BLaER1 treated with 17β-estradiol and CSF1 and Interleukin-3, amounts not matched to agents 10 nM and 100 nM (cell line): ENCODE measurements around the gene DNALI1.

Experiments
- H3K27ac ChIP-seq, 11 experiments: shearing (Covaris generic); formaldehyde crosslinking; 2 replicates each; pipeline ENCODE4 v1.8.1; 2022
- H3K27me3 ChIP-seq, 11 experiments: shearing (Covaris generic); formaldehyde crosslinking; 2 replicates each; pipeline ENCODE4 v1.8.1; 2022
- H3K36me3 ChIP-seq, 11 experiments: shearing (Covaris generic); formaldehyde crosslinking; 2 replicates each; pipeline ENCODE4 v1.8.1; 2022
- H3K4me1 ChIP-seq, 10 experiments: shearing (Covaris generic); formaldehyde crosslinking; 2 replicates each; pipeline ENCODE4 v1.8.1; 2022
- H3K4me2 ChIP-seq, 11 experiments: shearing (Covaris generic); formaldehyde crosslinking; 2 replicates each; pipeline ENCODE4 v1.8.1; 2022
- H3K4me3 ChIP-seq, 10 experiments: shearing (Covaris generic); formaldehyde crosslinking; 2 replicates each; pipeline ENCODE4 v1.8.1; 2022
- H3K9ac ChIP-seq, 11 experiments: shearing (Covaris generic); formaldehyde crosslinking; 2 replicates each; pipeline ENCODE4 v1.8.1; 2022
- H3K9me3 ChIP-seq, 11 experiments: shearing (Covaris generic); formaldehyde crosslinking; replicated peaks in 1 of 11; 2 replicates each; pipeline ENCODE4 v1.8.1; 2022
- H4K20me1 ChIP-seq, 11 experiments: shearing (Covaris generic); formaldehyde crosslinking; 2 replicates each; pipeline ENCODE4 v1.8.1; 2022
- Cebpa-rat ChIP-seq, 11 experiments: shearing (Covaris generic); IDR thresholded peaks; 2 replicates each; pipeline ENCODE4 v1.8.1; 2022

DNALI1 gene

DNA sequence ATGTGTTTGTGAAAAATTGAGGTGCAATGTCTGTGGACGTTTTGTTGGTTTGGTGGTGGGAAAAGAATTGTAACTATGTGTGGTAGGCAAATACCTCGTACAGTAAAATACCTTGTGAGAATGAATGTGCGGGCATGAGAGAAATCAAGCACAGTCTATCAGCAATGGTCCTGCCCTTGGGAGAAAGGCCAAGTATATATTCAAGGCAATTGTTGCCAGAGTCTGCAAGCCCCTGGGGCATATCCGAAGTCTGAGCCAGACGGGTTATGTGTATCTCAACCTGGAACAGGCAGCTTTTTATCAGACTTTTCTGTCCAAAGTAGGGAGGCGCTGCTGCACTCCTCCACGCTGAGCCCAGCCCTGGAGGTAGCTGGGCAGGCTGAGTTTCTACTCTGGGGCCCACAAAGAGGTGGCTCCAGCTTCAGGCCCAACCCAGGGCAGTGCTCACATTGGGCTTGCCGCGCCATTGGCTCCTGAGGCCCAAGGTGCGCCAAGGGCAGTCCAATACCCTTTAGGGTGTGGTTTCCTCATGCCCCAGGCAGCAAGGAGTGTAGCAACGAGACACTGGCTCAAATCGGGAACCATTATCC lies 48.4 kb downstream of the DNALI1 start:
- Histone ChIP-seq H3K4me2 (no peak overlapping the region), H3K4me3 (no peak overlapping the region), H3K27me3 (no peaks in the 10 kb centered on the region; a peak in 1 of 22 replicates), H4K20me1 (no peaks in the 10 kb centered on the region), H3K9ac (no peak overlapping the region), H3K27ac (no peak overlapping the region), H3K36me3 (no peaks in the 10 kb centered on the region), H3K9me3 (no peaks in the 10 kb centered on the region), H3K4me1 (peaks cover 0 to 17% (median 5%) of the 10 kb centered on the region in 10 experiments; a peak in 12 of 20 replicates)
- TF ChIP-seq Cebpa-rat (IDR thresholded peaks at IDR 0.05): no peak

DNA sequence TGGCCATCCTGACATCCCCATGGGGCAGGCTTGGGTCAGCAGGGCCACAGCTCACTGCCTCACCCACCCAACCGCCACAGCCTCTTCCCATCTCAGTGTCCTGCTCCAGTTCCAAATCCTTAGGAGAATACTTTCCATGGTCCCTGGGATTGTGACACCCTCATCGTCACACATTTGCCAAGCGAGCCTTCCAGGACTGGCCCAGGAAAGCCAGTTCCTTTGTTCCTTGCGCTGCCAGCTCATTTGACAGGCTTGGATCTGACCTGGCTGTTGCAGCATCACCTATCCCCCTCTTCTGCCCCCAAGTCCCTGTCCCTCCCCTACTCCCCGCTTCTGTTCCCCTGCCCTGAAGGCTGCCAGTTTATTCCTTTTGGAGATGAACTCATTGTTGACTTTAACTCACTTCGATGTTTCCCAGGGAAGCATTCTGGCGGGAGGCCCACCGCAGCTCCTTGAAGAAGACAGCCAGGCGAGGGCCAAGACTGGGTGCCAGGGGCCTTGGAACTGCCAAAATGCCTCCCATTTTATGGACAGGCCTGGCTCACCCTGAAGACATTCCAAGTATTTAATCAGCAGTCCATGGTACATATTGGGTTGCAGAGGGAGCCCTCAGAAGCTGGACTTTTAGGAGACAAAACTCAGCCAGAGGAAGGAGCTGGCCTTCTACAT lies 49.2 kb downstream of the DNALI1 start:
- Histone ChIP-seq H3K4me1 (peaks cover 0 to 17% (median 5%) of the 10 kb centered on the region in 10 experiments; a peak in 12 of 20 replicates), H3K36me3 (no peaks in the 10 kb centered on the region), H3K4me3 (no peak overlapping the region), H3K4me2 (peak overlapping the region in 8 of 11 experiments; percentile 4 to 72 (median 39); a peak in 12 of 22 replicates), H4K20me1 (no peaks in the 10 kb centered on the region), H3K9ac (no peak overlapping the region), H3K27me3 (no peaks in the 10 kb centered on the region; a peak in 1 of 22 replicates), H3K27ac (no peak overlapping the region), H3K9me3 (no peaks in the 10 kb centered on the region)
- TF ChIP-seq Cebpa-rat (IDR thresholded peaks at IDR 0.05): no peak

DNA sequence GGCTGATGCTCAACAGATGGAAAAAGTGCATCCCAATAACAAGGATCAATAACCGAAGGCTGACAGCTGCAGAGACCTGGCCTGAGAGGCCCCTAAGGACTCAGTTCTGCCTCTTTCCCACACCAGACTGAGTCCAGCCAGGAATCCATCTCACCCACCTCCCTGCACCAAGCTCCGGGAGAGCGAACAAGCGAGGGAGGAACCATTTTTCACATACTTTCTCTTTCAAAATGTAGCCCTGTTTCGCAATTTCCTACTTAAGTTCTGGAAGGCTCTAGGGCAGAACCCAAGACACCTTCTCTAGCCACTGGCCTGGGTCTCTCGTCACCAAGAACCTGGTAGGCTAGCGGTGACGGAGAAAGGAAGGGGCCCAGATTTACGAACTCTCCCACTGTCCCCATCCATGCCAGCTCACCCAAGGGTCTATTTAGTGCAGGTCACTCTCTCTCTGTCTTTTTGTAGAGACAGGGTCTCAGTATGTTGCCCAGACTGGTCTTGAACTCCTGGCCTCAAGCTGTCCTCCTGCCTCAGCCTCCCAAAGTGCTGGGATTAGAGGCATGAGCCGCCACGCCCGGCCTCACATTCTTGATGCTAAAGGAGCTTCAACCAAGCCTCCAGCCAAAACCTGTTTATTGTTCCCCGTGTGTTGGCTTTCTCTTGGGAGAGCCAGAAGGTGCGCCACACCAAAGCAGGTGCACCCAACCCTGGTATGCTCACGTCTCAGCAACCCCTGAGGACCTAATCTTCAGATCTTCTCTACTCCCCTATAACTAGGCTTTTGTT lies 49.9 kb downstream of the DNALI1 start:
- no peak overlapping the region for H3K27ac ChIP-seq
- H3K9ac ChIP-seq: no peak overlapping the region
- no peaks in the 10 kb centered on the region for H4K20me1 ChIP-seq
- H3K27me3 ChIP-seq: no peaks in the 10 kb centered on the region; a peak in 1 of 22 replicates
- H3K36me3 ChIP-seq: no peaks in the 10 kb centered on the region
- no peak overlapping the region for H3K4me3 ChIP-seq
- H3K4me2 ChIP-seq: peak overlapping the region in 8 of 11 experiments; percentile 4 to 72 (median 39); a peak in 12 of 22 replicates
- H3K9me3 ChIP-seq: no peaks in the 10 kb centered on the region
- peak in 9 of 11 experiments; percentile 22 to 78 (median 71); a peak in 13 of 22 replicates for TF ChIP-seq Cebpa-rat (IDR thresholded peaks at IDR 0.05)
- peaks cover 0 to 17% (median 5%) of the 10 kb centered on the region in 10 experiments; a peak in 12 of 20 replicates for H3K4me1 ChIP-seq

DNA sequence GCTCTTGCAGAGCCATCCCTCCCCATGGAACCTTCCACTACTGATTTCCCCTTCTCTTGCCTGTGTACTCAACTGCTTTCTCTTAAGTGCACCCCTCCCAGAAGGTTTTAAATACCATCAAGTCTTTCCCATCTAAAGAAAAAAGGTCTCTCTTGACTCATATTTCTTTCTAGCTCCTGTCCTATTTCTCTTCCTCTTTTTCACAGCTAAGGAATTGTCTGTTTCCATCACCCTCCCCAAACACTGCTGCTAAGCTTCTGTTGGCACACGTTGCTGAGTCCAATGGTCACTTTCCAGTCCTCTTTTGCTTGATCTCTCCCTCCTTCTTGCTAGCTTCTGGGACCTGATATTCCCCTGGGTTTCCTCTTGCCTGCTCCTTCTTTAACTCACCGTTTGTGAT lies 52.3 kb downstream of the DNALI1 start:
- Histone ChIP-seq H3K27me3 (no peaks in the 10 kb centered on the region; a peak in 1 of 22 replicates), H3K4me1 (peaks cover 0 to 14% (median 5%) of the 10 kb centered on the region in 10 experiments; a peak in 11 of 20 replicates)

DNA sequence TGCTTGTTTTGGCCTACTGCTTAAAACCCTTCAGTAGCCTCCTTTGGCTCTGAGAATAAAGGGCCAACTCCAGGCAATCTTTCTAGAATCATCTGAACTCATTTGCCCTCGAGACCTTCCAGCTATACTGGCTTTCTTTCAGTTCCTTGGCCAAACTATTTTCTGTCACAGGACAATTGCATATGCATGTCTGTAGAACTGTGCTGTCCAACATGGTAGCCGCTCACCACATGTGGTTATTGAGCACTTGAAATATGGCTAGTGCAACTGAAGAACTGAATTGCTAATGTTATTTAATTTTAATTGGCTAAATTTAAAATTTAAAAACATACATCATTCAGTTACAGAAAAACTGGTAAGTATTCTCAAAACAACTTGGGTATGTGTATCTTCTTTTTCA lies 53.3 kb downstream of the DNALI1 start:
- H3K36me3 ChIP-seq: no peaks in the 10 kb centered on the region
- H3K4me2 ChIP-seq: no peak overlapping the region
- H4K20me1 ChIP-seq: no peaks in the 10 kb centered on the region; a peak in 1 of 22 replicates
- no peak for TF ChIP-seq Cebpa-rat (IDR thresholded peaks at IDR 0.05)
- peaks cover 0 to 4% (median 0%) of the 10 kb centered on the region in 11 experiments; a peak in 3 of 22 replicates for H3K27me3 ChIP-seq
- no peak overlapping the region for H3K4me3 ChIP-seq
- H3K9me3 ChIP-seq: no peaks in the 10 kb centered on the region
- H3K9ac ChIP-seq: no peak overlapping the region
- H3K4me1 ChIP-seq: peaks cover 0 to 14% (median 5%) of the 10 kb centered on the region in 10 experiments; a peak in 11 of 20 replicates
- H3K27ac ChIP-seq: no peak overlapping the region

More for the DNA sequence above, 52.3 kb downstream of the DNALI1 start:
- Histone ChIP-seq H4K20me1 (no peaks in the 10 kb centered on the region; a peak in 1 of 22 replicates), H3K27ac (no peak overlapping the region), H3K9ac (no peak overlapping the region), H3K9me3 (no peaks in the 10 kb centered on the region), H3K4me2 (no peak overlapping the region), H3K4me3 (no peak overlapping the region), H3K36me3 (no peaks in the 10 kb centered on the region)
- TF ChIP-seq Cebpa-rat (IDR thresholded peaks at IDR 0.05): no peak

DNA sequence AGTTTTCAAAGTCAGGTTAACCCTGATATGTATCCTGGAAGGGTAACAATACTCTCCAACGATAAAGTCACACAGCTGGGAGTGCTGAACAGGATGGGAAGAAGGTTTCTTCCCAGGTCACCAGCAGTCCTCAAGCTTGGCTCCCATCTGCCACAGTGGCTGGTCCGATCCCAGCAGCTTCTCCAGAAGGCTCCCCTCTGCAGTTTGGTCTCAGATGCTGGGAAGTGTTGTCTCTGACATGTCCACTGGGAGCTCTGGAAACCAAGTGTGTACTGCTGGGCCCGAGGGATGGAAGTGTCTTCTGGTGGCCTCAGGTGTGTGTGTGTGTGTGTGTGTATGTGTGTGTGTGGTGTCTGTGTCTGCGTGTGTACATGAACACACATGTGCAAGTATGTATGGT lies 55.4 kb downstream of the DNALI1 start:
- Histone ChIP-seq H3K9ac (no peak overlapping the region), H3K4me3 (no peak overlapping the region), H3K4me1 (peaks cover 0 to 3% (median 0%) of the 10 kb centered on the region in 10 experiments; a peak in 2 of 20 replicates), H3K9me3 (no peaks in the 10 kb centered on the region), H3K4me2 (no peak overlapping the region), H3K36me3 (no peaks in the 10 kb centered on the region), H3K27ac (no peak overlapping the region), H4K20me1 (no peaks in the 10 kb centered on the region; a peak in 2 of 22 replicates), H3K27me3 (peaks cover 0 to 10% (median 0%) of the 10 kb centered on the region in 11 experiments; a peak in 4 of 22 replicates)
- no peak for TF ChIP-seq Cebpa-rat (IDR thresholded peaks at IDR 0.05)

DNA sequence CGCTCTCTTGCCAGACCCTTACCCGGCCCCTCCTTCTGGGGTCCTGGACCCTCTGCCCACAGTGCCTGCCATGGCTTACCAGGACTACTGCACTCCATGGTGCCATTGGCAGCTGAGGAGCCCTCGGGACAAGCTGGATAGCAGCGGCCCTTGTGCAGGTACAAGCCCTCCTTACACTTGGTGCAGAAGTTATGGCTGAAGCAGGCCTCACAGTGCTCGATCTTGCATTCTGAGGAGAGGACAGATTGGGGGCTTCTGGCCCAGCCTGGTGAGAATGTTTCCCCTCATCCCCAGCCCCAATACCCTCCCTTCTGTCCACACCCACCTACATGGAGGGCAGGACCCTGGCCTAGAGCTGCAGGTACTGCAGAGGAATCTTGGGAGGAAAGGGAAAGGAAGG lies 57.4 kb downstream of the DNALI1 start:
- TF ChIP-seq Cebpa-rat (IDR thresholded peaks at IDR 0.05): no peak
- no peak overlapping the region for H3K4me2 ChIP-seq
- H3K9ac ChIP-seq: no peak overlapping the region
- H3K4me1 ChIP-seq: no peaks in the 10 kb centered on the region; a peak in 1 of 20 replicates
- no peaks in the 10 kb centered on the region for H3K36me3 ChIP-seq
- peaks cover 0 to 10% (median 0%) of the 10 kb centered on the region in 11 experiments; a peak in 4 of 22 replicates for H3K27me3 ChIP-seq
- no peaks in the 10 kb centered on the region for H3K9me3 ChIP-seq
- no peak overlapping the region for H3K27ac ChIP-seq
- H4K20me1 ChIP-seq: no peaks in the 10 kb centered on the region; a peak in 2 of 22 replicates
- no peak overlapping the region for H3K4me3 ChIP-seq

DNA sequence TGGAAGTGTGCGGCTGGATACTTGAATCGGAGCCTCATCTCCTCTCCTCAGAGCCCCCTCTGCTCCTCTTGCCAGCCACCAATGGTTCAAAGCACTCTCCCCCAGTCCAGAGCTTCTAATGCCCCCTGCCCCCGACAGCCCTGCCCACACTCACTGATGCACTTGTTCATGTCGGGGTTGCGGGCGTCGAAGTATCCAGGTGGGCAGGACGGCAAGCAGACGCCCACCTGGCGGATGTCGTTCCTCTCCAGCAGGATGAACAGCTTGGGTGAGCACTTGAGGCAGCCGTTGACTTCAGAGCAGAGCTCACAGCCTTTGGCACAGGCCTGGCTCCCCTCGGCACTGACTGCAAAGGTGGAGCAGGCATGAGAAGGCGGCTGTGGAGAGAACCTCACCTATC lies 59.6 kb downstream of the DNALI1 start:
- Histone ChIP-seq H4K20me1 (no peaks in the 10 kb centered on the region; a peak in 3 of 22 replicates), H3K27me3 (peaks cover 0 to 10% (median 0%) of the 10 kb centered on the region in 11 experiments; a peak in 4 of 22 replicates), H3K9ac (no peak overlapping the region), H3K27ac (no peak overlapping the region), H3K4me3 (no peak overlapping the region), H3K9me3 (no peaks in the 10 kb centered on the region), H3K36me3 (no peaks in the 10 kb centered on the region), H3K4me2 (no peak overlapping the region), H3K4me1 (no peaks in the 10 kb centered on the region)
- no peak for TF ChIP-seq Cebpa-rat (IDR thresholded peaks at IDR 0.05)
